ENCODE measurements around the gene PDK2. TPM values are rescaled to one million over a fixed set of nuclear protein-coding genes. Genes with fewer than 3 reads are reported as not detected.

Gene PDK2
- total and polyA plus RNA-seq, 9 of the 15 experiments (the other 6 are each of a cell fraction or from before 2014, with no cell fraction given), result 0.03 to 2.5 (median 1.4) TPM

DNA sequence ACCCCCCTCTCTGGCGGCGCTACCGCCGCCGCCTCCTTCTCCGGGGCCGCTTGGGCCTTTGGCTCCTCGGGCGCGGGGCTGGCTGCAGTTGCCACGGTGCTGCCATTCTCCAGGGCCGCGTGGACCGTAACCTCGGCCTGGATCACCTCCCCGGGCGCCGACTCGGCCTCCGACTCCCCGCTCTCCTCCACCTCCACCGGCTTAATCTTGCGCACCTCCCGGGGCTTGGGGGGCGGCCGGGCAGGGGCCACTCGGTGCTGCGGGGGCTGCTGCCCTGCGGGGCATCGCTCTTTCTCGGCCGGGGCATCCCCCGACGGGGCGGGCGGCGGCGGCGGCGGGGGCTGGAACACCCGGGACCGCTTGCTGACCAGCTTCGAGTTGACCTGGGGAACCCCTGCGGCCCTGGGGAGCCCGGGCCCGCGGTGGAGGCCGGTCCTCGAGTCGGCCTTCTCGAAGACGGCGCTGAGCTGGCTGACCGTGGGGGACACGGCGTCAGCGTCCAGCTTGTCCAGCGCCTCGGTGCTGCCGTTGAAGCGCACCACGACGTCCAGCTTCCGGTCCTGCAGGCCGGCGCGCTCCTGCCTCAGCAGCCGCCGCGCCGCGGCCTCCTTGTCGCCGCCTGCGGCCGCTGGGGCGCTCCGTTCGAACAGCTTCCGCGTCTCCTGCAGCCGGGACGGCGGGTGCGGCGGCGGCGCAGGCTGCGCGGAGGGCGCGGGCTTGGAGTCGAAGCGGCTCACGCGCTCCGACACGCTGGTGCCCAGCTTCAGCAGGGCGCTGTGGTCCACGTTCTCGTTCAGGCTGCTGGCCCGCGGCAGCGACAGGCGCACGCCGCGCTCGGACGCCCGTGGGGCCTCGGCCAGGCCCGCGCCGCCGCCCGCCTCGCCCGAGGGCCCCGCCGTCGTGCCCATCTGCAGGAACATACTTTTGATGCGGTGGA, 54.5 kb downstream of the PDK2 start:
- peak overlapping the region; percentile 80 for H3K4me2 ChIP-seq (ENCODE audit: insufficient read depth, low read length)
- peak overlapping the region; percentile 67 for H3K4me3 ChIP-seq
- peaks cover 73% of the 10 kb centered on the region for H3K79me2 ChIP-seq (ENCODE audit: control insufficient read depth, insufficient read depth, low read length)
- H3K27me3 ChIP-seq (ENCODE audit: control insufficient read depth in 2 of 2, insufficient read depth in 2 of 2, low read length in 2 of 2), result no peaks in the 10 kb centered on the region
- ChIA-PET CTCF (ENCODE audit: low intra/inter-chr PET ratio) (no interaction called here), POLR2A (interaction anchor here (0.6 to 1.1 kb wide), 4 partner anchors 19 to 79 kb away, joined by 3 to 6 read pairs (median 4); no protein-coding TSS in a partner anchor)
- intact Hi-C loops (cut with micrococcal nuclease), result no loop called here
- peak overlapping the region; percentile 47; the same call in 1 of the 2 replicates for H2AFZ ChIP-seq (ENCODE audit: low read depth, low read length)
- ATAC-seq, result peak; percentile 42
- peak overlapping the region; percentile 83 for H3K27ac ChIP-seq (ENCODE audit: extremely low read depth, low read depth, low read length)
- no peaks in the 10 kb centered on the region for H3K9me3 ChIP-seq (replicated peaks; ENCODE audit: control insufficient read depth, insufficient read depth, low read depth, low read length)
- WGBS (ENCODE audit: insufficient coverage, low coverage, missing lambda C conversion rate), result under 1% methylated on average over 83 of the region's 123 CpGs
- BruUV-seq (replicated peaks), result TSS peak; percentile 44
- peak in 3 of 4 experiments; percentile 45 to 77 (median 67) for DNase-seq (ENCODE audit: extremely low read depth in 1 of 4, low spot score in 3 of 4)
- H3K9me1 ChIP-seq (ENCODE audit: control insufficient read depth, insufficient read depth, low read length), result peaks cover 10% of the 10 kb centered on the region
- peaks cover 14% of the 10 kb centered on the region for H4K20me1 ChIP-seq (replicated peaks; ENCODE audit: control insufficient read depth, insufficient read depth, low read length)
- no peak for FAIRE-seq
- in situ Hi-C loops (cut with MboI), result no loop called here
- peaks cover 46 to 99% of the 10 kb centered on the region in 2 experiments for H3K4me1 ChIP-seq (replicated peaks in 1 of 2; ENCODE audit: control insufficient read depth in 2 of 2, insufficient read depth in 2 of 2, low read length in 2 of 2)
- peaks cover 35% of the 10 kb centered on the region for H3K36me3 ChIP-seq (ENCODE audit: control insufficient read depth, insufficient read depth, low read length)
- peak overlapping the region; percentile 67 to 97 for H3K9ac ChIP-seq (ENCODE audit: insufficient read depth in 1 of 2, low read depth in 2 of 2, low read length in 2 of 2)
- TF ChIP-seq, protein P1, sequence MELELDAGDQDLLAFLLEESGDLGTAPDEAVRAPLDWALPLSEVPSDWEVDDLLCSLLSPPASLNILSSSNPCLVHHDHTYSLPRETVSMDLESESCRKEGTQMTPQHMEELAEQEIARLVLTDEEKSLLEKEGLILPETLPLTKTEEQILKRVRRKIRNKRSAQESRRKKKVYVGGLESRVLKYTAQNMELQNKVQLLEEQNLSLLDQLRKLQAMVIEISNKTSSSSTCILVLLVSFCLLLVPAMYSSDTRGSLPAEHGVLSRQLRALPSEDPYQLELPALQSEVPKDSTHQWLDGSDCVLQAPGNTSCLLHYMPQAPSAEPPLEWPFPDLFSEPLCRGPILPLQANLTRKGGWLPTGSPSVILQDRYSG (tag; conservative IDR thresholded peaks at IDR 0.05; ENCODE audit: low read depth), result no peak
- TF ChIP-seq ZNF124 (CRISPR knock-in tag; IDR thresholded peaks at IDR 0.05) (no peak), NCOA4 (IDR thresholded peaks at IDR 0.05; ENCODE audit: partially characterized antibody) (no peak), TSC22D4 (tag; IDR thresholded peaks at IDR 0.05) (no peak), SAFB2 (IDR thresholded peaks at IDR 0.05; ENCODE audit: borderline replicate concordance, low read depth, low read length, severe bottlenecking) (no peak), SIN3A (IDR thresholded peaks at IDR 0.05; ENCODE audit: borderline replicate concordance in 2 of 2, control insufficient read depth in 1 of 2, low read depth in 2 of 2, low read length in 2 of 2) (peak in 1 of 2 experiments; percentile 42; a peak in 2 of 4 replicates), HOXB6 (CRISPR knock-in tag; IDR thresholded peaks at IDR 0.05; ENCODE audit: borderline replicate concordance) (no peak), ZNF444 (CRISPR knock-in tag; IDR thresholded peaks at IDR 0.05) (no peak)
- TF ChIP-seq, protein P2, sequence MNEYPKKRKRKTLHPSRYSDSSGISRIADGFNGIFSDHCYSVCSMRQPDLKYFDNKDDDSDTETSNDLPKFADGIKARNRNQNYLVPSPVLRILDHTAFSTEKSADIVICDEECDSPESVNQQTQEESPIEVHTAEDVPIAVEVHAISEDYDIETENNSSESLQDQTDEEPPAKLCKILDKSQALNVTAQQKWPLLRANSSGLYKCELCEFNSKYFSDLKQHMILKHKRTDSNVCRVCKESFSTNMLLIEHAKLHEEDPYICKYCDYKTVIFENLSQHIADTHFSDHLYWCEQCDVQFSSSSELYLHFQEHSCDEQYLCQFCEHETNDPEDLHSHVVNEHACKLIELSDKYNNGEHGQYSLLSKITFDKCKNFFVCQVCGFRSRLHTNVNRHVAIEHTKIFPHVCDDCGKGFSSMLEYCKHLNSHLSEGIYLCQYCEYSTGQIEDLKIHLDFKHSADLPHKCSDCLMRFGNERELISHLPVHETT (CRISPR knock-in tag; conservative IDR thresholded peaks at IDR 0.05 in 1 of 2, IDR thresholded peaks at IDR 0.05 in 1 of 2), result peak in 1 of 2 experiments; percentile 76; a peak in 2 of 4 replicates
- TF ChIP-seq, protein P3, sequence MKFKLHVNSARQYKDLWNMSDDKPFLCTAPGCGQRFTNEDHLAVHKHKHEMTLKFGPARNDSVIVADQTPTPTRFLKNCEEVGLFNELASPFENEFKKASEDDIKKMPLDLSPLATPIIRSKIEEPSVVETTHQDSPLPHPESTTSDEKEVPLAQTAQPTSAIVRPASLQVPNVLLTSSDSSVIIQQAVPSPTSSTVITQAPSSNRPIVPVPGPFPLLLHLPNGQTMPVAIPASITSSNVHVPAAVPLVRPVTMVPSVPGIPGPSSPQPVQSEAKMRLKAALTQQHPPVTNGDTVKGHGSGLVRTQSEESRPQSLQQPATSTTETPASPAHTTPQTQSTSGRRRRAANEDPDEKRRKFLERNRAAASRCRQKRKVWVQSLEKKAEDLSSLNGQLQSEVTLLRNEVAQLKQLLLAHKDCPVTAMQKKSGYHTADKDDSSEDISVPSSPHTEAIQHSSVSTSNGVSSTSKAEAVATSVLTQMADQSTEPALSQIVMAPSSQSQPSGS (CRISPR knock-in tag; IDR thresholded peaks at IDR 0.05), result no peak
- TF ChIP-seq, protein P4, sequence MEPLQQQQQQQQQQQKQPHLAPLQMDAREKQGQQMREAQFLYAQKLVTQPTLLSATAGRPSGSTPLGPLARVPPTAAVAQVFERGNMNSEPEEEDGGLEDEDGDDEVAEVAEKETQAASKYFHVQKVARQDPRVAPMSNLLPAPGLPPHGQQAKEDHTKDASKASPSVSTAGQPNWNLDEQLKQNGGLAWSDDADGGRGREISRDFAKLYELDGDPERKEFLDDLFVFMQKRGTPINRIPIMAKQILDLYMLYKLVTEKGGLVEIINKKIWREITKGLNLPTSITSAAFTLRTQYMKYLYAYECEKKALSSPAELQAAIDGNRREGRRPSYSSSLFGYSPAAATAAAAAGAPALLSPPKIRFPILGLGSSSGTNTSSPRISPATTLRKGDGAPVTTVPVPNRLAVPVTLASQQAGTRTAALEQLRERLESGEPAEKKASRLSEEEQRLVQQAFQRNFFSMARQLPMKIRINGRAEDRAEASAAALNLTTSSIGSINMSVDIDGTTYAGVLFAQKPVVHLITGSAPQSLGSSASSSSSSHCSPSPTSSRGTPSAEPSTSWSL (CRISPR knock-in tag; IDR thresholded peaks at IDR 0.05; ENCODE audit: borderline replicate concordance), result no peak
- TF ChIP-seq, protein P5, sequence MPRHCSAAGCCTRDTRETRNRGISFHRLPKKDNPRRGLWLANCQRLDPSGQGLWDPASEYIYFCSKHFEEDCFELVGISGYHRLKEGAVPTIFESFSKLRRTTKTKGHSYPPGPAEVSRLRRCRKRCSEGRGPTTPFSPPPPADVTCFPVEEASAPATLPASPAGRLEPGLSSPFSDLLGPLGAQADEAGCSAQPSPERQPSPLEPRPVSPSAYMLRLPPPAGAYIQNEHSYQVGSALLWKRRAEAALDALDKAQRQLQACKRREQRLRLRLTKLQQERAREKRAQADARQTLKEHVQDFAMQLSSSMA (CRISPR knock-in tag; IDR thresholded peaks at IDR 0.05), result peak; percentile 61; the same call in 1 of the 2 replicates

All from K562 (cell line).